ENCODE results near the gene NEURL1.

NEURL1 gene

DNA sequence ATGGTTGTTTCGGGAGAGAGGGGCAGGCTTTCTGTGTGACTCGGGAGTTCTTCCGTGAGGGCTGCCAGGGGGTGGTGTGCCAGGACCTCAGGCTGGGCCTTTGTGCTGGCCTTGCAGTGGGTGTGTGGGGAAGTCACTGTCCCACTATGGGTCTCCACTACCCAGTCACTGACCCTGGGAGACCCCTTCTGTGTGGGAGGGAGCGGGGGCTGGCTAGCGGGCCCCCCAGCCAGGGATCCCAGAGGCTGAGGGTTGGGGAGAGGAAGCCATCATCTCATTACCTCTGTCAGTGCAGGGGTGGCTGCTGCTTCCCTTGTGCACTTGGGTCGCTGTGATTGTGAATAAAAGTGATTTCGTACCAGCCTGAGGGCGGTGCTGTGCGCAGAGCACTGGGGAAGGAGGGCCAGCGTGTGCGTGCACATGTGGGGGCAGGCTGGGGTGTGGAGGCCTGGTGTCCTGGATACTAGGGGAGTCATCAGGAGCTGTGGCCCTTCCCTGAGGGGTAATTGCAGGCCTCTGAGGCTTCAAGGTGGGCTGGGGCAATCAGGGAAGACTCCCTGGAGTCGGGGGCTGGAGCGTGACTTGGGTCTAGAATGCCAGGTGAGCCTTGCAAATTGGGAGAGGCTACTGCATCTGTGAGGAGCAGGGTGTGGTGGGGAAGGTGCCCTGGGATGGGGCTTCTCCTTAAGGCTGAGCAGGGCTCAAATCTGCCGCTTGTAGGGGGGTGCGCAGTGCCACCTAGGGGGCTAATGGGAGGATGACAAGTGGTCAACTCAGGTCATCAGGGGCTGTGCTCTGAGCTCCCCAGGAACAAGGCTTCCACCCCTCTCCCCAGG is 98.9 kb downstream of the NEURL1 start:
- Histone ChIP-seq H3K27me3 (ENCODE audit: insufficient read depth, insufficient read length) (peaks cover 5% of the 10 kb centered on the region), H3K36me3 (ENCODE audit: insufficient read depth, insufficient read length, low read length) (no peaks in the 10 kb centered on the region), H3K4me3 (ENCODE audit: insufficient read length, low read depth) (no peak overlapping the region), H3K9ac (ENCODE audit: insufficient read length, low read depth) (peak overlapping the region; percentile 32), H3K4me1 (ENCODE audit: insufficient read depth, insufficient read length) (peaks cover 6% of the 10 kb centered on the region), H3K9me3 (ENCODE audit: insufficient read depth, low read length) (no peaks in the 10 kb centered on the region)
- TF ChIP-seq ZNF274 (IDR thresholded peaks at IDR 0.05; ENCODE audit: low read depth, low read length): no peak
- TF ChIP-seq YY1 (IDR thresholded peaks at IDR 0.05; ENCODE audit: insufficient read depth, insufficient read length): no peak
- TF ChIP-seq SUZ12 (IDR thresholded peaks at IDR 0.05; ENCODE audit: extremely low read depth, insufficient read depth, insufficient read length): no peak
- DNase-seq (ENCODE audit: low read depth, low spot score): peak; percentile 44

DNA sequence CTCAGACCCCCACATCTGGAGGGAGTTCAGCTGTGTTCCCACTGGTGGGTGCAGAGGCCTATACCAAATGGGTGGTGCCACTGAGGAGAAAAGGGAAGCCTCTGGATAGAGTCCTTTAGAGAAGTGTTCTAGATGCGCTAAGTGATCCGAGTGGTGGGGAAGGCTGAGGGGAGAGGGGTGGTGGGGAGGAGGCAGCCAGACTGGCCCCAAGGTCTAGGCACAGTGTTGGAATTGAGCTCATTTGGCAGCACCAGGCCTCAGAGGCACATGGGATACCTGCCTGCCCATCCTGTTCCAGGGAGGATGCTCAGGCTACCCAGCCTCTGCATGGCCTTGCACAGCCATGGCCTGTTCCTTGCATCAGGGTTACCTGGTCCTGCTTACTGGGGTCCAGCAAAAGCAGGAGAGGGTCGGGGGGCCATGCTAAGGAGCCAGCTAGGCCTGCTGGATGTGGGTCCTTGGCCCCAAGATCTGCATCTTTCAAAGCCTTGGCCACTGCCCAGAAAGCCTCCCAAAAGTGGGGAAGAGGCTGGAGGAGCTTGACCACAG is 99.6 kb downstream of the NEURL1 start:
- no peaks in the 10 kb centered on the region for H3K9me3 ChIP-seq (ENCODE audit: insufficient read depth, low read length)
- no peak for DNase-seq (ENCODE audit: low read depth, low spot score)
- H3K4me1 ChIP-seq (ENCODE audit: insufficient read depth, insufficient read length): peaks cover 6% of the 10 kb centered on the region
- peaks cover 5% of the 10 kb centered on the region for H3K27me3 ChIP-seq (ENCODE audit: insufficient read depth, insufficient read length)
- TF ChIP-seq YY1 (IDR thresholded peaks at IDR 0.05; ENCODE audit: insufficient read depth, insufficient read length) (no peak), ZNF274 (IDR thresholded peaks at IDR 0.05; ENCODE audit: low read depth, low read length) (no peak), SUZ12 (IDR thresholded peaks at IDR 0.05; ENCODE audit: extremely low read depth, insufficient read depth, insufficient read length) (no peak)
- H3K36me3 ChIP-seq (ENCODE audit: insufficient read depth, insufficient read length, low read length): no peaks in the 10 kb centered on the region
- H3K4me3 ChIP-seq (ENCODE audit: insufficient read length, low read depth): no peak overlapping the region
- no peak overlapping the region for H3K9ac ChIP-seq (ENCODE audit: insufficient read length, low read depth)

DNA sequence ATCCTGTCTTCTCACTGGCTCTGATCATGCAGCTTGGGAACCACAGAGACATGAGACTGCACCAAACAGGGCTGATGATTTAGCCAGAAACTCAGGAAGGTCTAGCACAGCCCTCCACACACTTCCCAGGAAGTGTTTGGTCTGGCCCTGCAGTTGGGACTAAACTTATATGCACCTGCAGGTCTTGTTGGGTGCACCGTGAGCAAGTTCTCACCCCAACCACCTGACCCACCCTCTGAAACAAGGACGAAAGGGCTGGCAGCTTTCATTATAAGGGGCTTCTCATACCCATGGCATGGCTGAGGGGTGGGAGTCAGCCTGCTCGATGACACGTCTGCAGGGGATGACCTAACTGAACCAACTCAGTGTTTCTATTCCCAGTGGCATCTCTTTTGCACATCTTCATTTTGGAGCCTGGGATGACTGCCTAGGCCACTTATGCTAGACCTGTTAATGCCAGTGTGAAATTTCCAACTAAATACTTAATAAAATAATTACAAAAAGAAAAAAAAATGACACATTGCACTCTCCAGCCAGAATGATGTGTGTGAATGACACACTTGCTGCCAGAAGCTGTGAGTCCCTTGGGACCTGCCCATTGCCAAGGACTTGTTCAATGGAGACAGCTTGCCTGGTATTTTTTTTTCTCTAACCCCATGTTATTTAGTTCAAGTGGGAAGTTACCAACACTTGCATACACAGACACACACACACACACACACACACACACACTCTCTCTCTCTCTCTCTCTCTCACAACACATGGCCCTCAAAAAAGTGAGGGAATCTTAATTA is 102.6 kb downstream of the NEURL1 start:
- H3K27me3 ChIP-seq (ENCODE audit: insufficient read depth, insufficient read length): no peaks in the 10 kb centered on the region
- H3K9ac ChIP-seq (ENCODE audit: insufficient read length, low read depth): no peak overlapping the region
- TF ChIP-seq SUZ12 (IDR thresholded peaks at IDR 0.05; ENCODE audit: extremely low read depth, insufficient read depth, insufficient read length) (no peak), ZNF274 (IDR thresholded peaks at IDR 0.05; ENCODE audit: low read depth, low read length) (no peak), YY1 (IDR thresholded peaks at IDR 0.05; ENCODE audit: insufficient read depth, insufficient read length) (no peak)
- peaks cover 10% of the 10 kb centered on the region for H3K4me1 ChIP-seq (ENCODE audit: insufficient read depth, insufficient read length)
- no peak for DNase-seq (ENCODE audit: low read depth, low spot score)
- no peaks in the 10 kb centered on the region for H3K9me3 ChIP-seq (ENCODE audit: insufficient read depth, low read length)
- no peak overlapping the region for H3K4me3 ChIP-seq (ENCODE audit: insufficient read length, low read depth)
- H3K36me3 ChIP-seq (ENCODE audit: insufficient read depth, insufficient read length, low read length): peaks cover 4% of the 10 kb centered on the region

DNA sequence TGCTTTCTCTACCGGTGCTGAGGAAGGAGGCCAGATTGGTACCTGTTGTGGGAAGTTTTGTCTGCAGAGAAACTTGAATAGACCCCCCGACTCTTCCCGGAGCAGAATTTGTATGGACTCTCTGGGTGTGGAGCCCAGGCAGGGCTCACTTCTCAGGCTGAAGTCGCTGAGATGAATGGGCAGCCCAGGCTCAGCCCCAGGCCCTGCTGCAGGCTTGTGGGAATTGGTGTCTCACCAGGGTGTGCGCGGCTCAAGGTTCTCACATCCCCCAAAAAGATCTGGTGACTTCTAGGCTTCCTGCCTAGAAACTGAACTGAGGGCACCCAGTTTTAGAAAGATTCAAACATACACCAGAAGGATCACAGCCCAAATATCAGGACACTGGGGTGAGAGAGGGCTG is 103.5 kb downstream of the NEURL1 start:
- peaks cover 7% of the 10 kb centered on the region for H3K4me1 ChIP-seq (ENCODE audit: insufficient read depth, insufficient read length)
- no peaks in the 10 kb centered on the region for H3K27me3 ChIP-seq (ENCODE audit: insufficient read depth, insufficient read length)
- no peak for TF ChIP-seq YY1 (IDR thresholded peaks at IDR 0.05; ENCODE audit: insufficient read depth, insufficient read length)
- TF ChIP-seq SUZ12 (IDR thresholded peaks at IDR 0.05; ENCODE audit: extremely low read depth, insufficient read depth, insufficient read length): no peak
- no peak for TF ChIP-seq ZNF274 (IDR thresholded peaks at IDR 0.05; ENCODE audit: low read depth, low read length)
- H3K36me3 ChIP-seq (ENCODE audit: insufficient read depth, insufficient read length, low read length): peaks cover 12% of the 10 kb centered on the region
- H3K9ac ChIP-seq (ENCODE audit: insufficient read length, low read depth): no peak overlapping the region
- no peak overlapping the region for H3K4me3 ChIP-seq (ENCODE audit: insufficient read length, low read depth)
- no peaks in the 10 kb centered on the region for H3K9me3 ChIP-seq (ENCODE audit: insufficient read depth, low read length)
- no peak for DNase-seq (ENCODE audit: low read depth, low spot score)

DNA sequence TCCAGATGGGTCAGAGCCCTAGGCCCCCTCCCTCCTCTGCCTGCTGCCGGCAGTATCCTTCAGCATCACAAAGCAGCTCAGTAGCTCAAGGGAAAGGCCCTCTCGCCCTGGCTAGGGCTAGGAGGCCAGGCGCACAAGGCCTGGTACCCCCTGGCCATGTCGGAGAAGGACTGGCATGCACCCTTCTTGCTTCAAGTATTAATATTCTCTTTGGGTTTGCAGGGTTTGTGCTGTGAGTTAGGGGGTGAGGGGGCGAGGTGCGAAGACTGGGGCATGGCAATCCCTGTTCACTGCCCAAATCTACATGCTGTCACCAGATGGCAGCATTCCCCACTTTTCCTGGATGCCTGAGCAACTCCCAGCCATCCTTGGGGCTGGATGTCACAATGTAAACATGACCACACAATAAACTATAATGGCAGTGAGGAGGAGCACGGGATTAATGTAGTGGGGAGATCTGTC is 105.2 kb downstream of the NEURL1 start:
- no peak for TF ChIP-seq ZNF274 (IDR thresholded peaks at IDR 0.05; ENCODE audit: low read depth, low read length)
- TF ChIP-seq SUZ12 (IDR thresholded peaks at IDR 0.05; ENCODE audit: extremely low read depth, insufficient read depth, insufficient read length): no peak
- TF ChIP-seq YY1 (IDR thresholded peaks at IDR 0.05; ENCODE audit: insufficient read depth, insufficient read length): no peak
- Histone ChIP-seq H3K4me3 (ENCODE audit: insufficient read length, low read depth) (no peak overlapping the region), H3K27me3 (ENCODE audit: insufficient read depth, insufficient read length) (no peaks in the 10 kb centered on the region), H3K9me3 (ENCODE audit: insufficient read depth, low read length) (no peaks in the 10 kb centered on the region), H3K9ac (ENCODE audit: insufficient read length, low read depth) (no peak overlapping the region), H3K36me3 (ENCODE audit: insufficient read depth, insufficient read length, low read length) (peaks cover 29% of the 10 kb centered on the region), H3K4me1 (ENCODE audit: insufficient read depth, insufficient read length) (peaks cover 3% of the 10 kb centered on the region)
- DNase-seq (ENCODE audit: low read depth, low spot score): peak; percentile 42

DNA sequence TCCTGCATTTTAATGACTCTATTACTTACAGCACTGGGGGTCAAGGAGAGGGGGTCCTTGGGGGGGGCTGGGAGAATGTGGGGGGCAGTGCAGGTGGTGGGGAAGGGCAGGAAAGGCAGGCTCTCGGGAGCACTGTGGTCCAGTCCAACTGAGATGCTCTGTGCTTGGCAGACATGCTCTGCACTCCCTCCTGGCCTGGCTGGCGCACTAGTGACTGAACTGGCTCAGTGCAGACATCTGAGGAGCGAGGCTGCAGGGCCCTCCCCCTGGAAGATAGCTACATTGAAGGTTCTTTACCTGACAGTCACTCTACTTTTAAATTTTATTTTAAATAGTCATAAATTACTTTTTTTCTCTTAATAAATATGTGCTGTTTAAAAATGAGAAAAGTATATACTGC is 105.7 kb downstream of the NEURL1 start:
- peaks cover 32% of the 10 kb centered on the region for H3K36me3 ChIP-seq (ENCODE audit: insufficient read depth, insufficient read length, low read length)
- no peak overlapping the region for H3K9ac ChIP-seq (ENCODE audit: insufficient read length, low read depth)
- H3K4me3 ChIP-seq (ENCODE audit: insufficient read length, low read depth): no peak overlapping the region
- H3K4me1 ChIP-seq (ENCODE audit: insufficient read depth, insufficient read length): peaks cover 3% of the 10 kb centered on the region
- H3K9me3 ChIP-seq (ENCODE audit: insufficient read depth, low read length): no peaks in the 10 kb centered on the region
- no peaks in the 10 kb centered on the region for H3K27me3 ChIP-seq (ENCODE audit: insufficient read depth, insufficient read length)
- no peak for DNase-seq (ENCODE audit: low read depth, low spot score)
- no peak for TF ChIP-seq ZNF274 (IDR thresholded peaks at IDR 0.05; ENCODE audit: low read depth, low read length)

DNA sequence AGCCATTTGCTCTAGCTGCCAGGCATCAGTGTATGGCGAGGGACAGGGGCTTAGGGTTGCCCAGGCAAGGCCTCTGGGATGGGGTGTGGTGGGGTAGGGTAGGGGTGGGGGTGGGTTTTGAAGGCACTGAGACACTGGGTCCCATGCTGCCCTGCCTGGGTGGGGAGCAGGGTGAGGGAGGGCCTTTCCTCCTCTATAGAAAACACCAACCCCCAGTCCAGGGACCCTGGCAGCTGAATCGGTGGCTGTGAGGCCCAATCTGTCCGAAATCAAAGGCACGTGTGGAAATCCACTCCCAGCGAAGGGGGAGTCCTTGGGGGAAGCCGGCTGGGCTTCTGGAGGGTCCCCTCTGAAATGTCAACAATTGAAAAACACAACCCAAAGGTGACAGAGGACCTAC is 106.4 kb downstream of the NEURL1 start:
- H3K27me3 ChIP-seq (ENCODE audit: insufficient read depth, insufficient read length): no peaks in the 10 kb centered on the region
- no peak for DNase-seq (ENCODE audit: low read depth, low spot score)
- no peaks in the 10 kb centered on the region for H3K9me3 ChIP-seq (ENCODE audit: insufficient read depth, low read length)
- peaks cover 3% of the 10 kb centered on the region for H3K4me1 ChIP-seq (ENCODE audit: insufficient read depth, insufficient read length)
- no peak overlapping the region for H3K4me3 ChIP-seq (ENCODE audit: insufficient read length, low read depth)
- H3K9ac ChIP-seq (ENCODE audit: insufficient read length, low read depth): no peak overlapping the region
- TF ChIP-seq ZNF274 (IDR thresholded peaks at IDR 0.05; ENCODE audit: low read depth, low read length) (no peak), YY1 (IDR thresholded peaks at IDR 0.05; ENCODE audit: insufficient read depth, insufficient read length) (no peak), SUZ12 (IDR thresholded peaks at IDR 0.05; ENCODE audit: extremely low read depth, insufficient read depth, insufficient read length) (no peak)
- peaks cover 39% of the 10 kb centered on the region for H3K36me3 ChIP-seq (ENCODE audit: insufficient read depth, insufficient read length, low read length)
